Hepatocyte (in vitro differentiated cells): Measurements from ENCODE around the gene ZNF564. TPM values are rescaled to one million over a fixed set of nuclear protein-coding genes. Genes with fewer than 3 reads are reported as not detected.
A peak's percentile ranks its signal among the peaks of the same experiment; 100 is the strongest.

Experiments used
- DNase-seq: peaks from one replicate; pipeline ENCODE4 v3.0.0-alpha.2; 2016; ENCODE audit warnings: low spot score
- H2AFZ ChIP-seq: fragments of 200-600 bp; sonication (generic); 2 replicates; pipeline ENCODE4 v1.6.0; 2016; ENCODE audit warnings: antibody characterized with exemption, mild to moderate bottlenecking
- H3K27ac ChIP-seq: fragments of 200-600 bp; sonication (generic); 2 replicates; pipeline ENCODE4 v1.5.1; 2016; ENCODE audit warnings: mild to moderate bottlenecking
- H3K27me3 ChIP-seq: fragments of 200-600 bp; sonication (generic); 2 replicates; pipeline ENCODE4 v1.6.1; 2016
- H3K36me3 ChIP-seq: fragments of 200-600 bp; sonication (generic); replicated peaks from 2 replicates; pipeline ENCODE4 v1.5.1; 2016; ENCODE audit warnings: low read depth; ENCODE audit not compliant: insufficient read depth
- H3K4me1 ChIP-seq: fragments of 200-600 bp; sonication (generic); 2 replicates; pipeline ENCODE4 v1.5.1; 2016; ENCODE audit warnings: mild to moderate bottlenecking, moderate library complexity; ENCODE audit not compliant: insufficient read depth
- H3K4me2 ChIP-seq: fragments of 200-600 bp; sonication (generic); 2 replicates; pipeline ENCODE4 v1.6.0; 2016
- H3K4me3 ChIP-seq: fragments of 200-600 bp; sonication (generic); 2 replicates; pipeline ENCODE4 v1.5.1; 2016; ENCODE audit warnings: mild to moderate bottlenecking
- H3K79me2 ChIP-seq: fragments of 200-600 bp; sonication (generic); 2 replicates; pipeline ENCODE4 v1.6.0; 2017; ENCODE audit warnings: mild to moderate bottlenecking
- H3K9me2 ChIP-seq: fragments of 200-600 bp; sonication (generic); replicated peaks from 2 replicates; pipeline ENCODE4 v1.6.0; 2017; ENCODE audit warnings: mild to moderate bottlenecking; ENCODE audit not compliant: insufficient read depth
- H3K9me3 ChIP-seq: fragments of 200-600 bp; sonication (generic); 2 replicates; pipeline ENCODE4 v1.5.1; 2016; ENCODE audit warnings: low read depth, mild to moderate bottlenecking
- H4K20me1 ChIP-seq: fragments of 200-600 bp; sonication (generic); 2 replicates; pipeline ENCODE4 v1.6.0; 2016; ENCODE audit warnings: mild to moderate bottlenecking; ENCODE audit not compliant: insufficient read depth, poor library complexity, severe bottlenecking
- EZH2 ChIP-seq: fragments of 200-600 bp; sonication (generic); IDR thresholded peaks from 2 replicates; pipeline ENCODE4 v1.6.1; 2016; ENCODE audit warnings: antibody characterized with exemption, mild to moderate bottlenecking, borderline replicate concordance
- EZH2phosphoT487 ChIP-seq: fragments of 200-600 bp; sonication (generic); IDR thresholded peaks from one replicate; pipeline ENCODE4 v1.6.1; 2018; ENCODE audit warnings: antibody characterized with exemption, mild to moderate bottlenecking, low read depth, moderate library complexity; ENCODE audit not compliant: unreplicated experiment, severe bottlenecking
- WGBS: methylation state at CpG from one replicate; pipeline ENCODE4 v1.1.6; 2016; ENCODE audit warnings: low lambda C conversion rate; ENCODE audit errors: missing lambda C conversion rate; 5-methylcytosine and 5-hydroxymethylcytosine counted together
- polyA plus RNA-seq: library from polyadenylated mRNA; unstranded; fragments of >200 nt; fragmentation: Nextera tagmentation; extraction: Ambion mirVana; gene quantifications from 2 replicates; pipeline ENCODE4 v1.2.1, GENCODE V29; 2016
- total RNA-seq: library from RNA; depleted of rRNA; stranded (reverse); fragments of >200 nt; gene quantifications from 2 replicates; pipeline ENCODE4 v1.2.3, GENCODE V29; 2014
- TF ChIP-seq, protein P1 (sequence below): fragments of 200-600 bp; sonication (generic); IDR thresholded peaks from 2 replicates; pipeline ENCODE4 v1.5.1; 2016; ENCODE audit warnings: antibody characterized with exemption, mild to moderate bottlenecking; ENCODE audit not compliant: poor library complexity

ZNF564 gene
- total and polyA plus RNA-seq, 2 experiments from 2014 or later, result 5.0 to 10.7 TPM

DNA sequence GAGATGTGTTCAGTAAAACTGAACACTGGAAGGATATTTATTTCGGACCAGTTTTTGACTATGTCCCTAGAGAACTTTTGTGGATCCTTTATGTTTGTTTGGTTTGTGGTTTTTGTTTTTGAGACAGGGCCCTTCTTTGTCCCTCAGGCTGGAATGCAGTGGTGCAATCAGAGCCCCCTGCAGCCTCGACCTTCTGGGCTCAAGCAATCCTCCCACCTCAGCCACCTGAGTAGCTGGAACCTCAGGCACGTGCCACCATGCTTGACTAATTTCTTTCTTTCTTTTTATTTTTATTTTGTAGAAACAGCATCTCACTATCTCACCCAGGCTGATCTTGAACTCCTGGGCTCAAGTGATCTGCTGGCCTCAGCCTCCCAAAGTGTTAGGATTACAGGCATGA lies 65.7 kb downstream of the ZNF564 start:
- whole genome bisulfite sequencing, result 71% methylated on average over 3 of the region's 3 CpGs
- no peaks in the 10 kb centered on the region for H3K27me3 ChIP-seq
- no peak overlapping the region for H3K4me3 ChIP-seq
- H3K36me3 ChIP-seq, result no peaks in the 10 kb centered on the region
- H3K4me2 ChIP-seq, result peak overlapping the region; percentile 84
- TF ChIP-seq EZH2phosphoT487, result no peak
- TF ChIP-seq, protein P1, sequence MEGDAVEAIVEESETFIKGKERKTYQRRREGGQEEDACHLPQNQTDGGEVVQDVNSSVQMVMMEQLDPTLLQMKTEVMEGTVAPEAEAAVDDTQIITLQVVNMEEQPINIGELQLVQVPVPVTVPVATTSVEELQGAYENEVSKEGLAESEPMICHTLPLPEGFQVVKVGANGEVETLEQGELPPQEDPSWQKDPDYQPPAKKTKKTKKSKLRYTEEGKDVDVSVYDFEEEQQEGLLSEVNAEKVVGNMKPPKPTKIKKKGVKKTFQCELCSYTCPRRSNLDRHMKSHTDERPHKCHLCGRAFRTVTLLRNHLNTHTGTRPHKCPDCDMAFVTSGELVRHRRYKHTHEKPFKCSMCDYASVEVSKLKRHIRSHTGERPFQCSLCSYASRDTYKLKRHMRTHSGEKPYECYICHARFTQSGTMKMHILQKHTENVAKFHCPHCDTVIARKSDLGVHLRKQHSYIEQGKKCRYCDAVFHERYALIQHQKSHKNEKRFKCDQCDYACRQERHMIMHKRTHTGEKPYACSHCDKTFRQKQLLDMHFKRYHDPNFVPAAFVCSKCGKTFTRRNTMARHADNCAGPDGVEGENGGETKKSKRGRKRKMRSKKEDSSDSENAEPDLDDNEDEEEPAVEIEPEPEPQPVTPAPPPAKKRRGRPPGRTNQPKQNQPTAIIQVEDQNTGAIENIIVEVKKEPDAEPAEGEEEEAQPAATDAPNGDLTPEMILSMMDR, result no peak
- TF ChIP-seq EZH2, result no peak
- no peak for DNase-seq
- H3K9me2 ChIP-seq, result no peaks in the 10 kb centered on the region
- H3K4me1 ChIP-seq, result peaks cover 6% of the 10 kb centered on the region
- no peaks in the 10 kb centered on the region for H3K9me3 ChIP-seq
- peaks cover 3% of the 10 kb centered on the region for H4K20me1 ChIP-seq
- peak overlapping the region; percentile 95 for H2AFZ ChIP-seq
- H3K79me2 ChIP-seq, result peaks cover 37% of the 10 kb centered on the region
- H3K27ac ChIP-seq, result peak overlapping the region; percentile 92

DNA sequence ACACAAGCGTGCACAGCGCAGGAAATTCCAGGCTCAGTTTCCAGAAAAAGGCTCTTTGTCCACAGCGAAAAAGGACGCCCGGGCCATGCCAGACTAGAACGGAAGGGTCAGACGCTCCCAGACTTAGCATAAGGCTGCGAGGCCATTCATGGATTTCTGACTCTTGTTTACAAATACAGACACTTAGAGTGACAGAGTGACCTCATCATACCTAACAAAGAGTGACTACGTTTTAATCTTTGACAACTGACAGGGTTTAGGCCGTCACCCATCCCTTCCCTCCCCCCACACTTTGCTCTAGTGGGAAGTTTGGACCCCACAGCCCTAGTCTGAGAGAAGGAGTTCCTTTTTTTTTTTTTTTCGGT lies 66.2 kb downstream of the ZNF564 start:
- TF ChIP-seq, protein P1, result no peak
- TF ChIP-seq EZH2phosphoT487, result no peak
- no peak for TF ChIP-seq EZH2
- 9% methylated on average over 11 of the region's 11 CpGs for WGBS

DNA sequence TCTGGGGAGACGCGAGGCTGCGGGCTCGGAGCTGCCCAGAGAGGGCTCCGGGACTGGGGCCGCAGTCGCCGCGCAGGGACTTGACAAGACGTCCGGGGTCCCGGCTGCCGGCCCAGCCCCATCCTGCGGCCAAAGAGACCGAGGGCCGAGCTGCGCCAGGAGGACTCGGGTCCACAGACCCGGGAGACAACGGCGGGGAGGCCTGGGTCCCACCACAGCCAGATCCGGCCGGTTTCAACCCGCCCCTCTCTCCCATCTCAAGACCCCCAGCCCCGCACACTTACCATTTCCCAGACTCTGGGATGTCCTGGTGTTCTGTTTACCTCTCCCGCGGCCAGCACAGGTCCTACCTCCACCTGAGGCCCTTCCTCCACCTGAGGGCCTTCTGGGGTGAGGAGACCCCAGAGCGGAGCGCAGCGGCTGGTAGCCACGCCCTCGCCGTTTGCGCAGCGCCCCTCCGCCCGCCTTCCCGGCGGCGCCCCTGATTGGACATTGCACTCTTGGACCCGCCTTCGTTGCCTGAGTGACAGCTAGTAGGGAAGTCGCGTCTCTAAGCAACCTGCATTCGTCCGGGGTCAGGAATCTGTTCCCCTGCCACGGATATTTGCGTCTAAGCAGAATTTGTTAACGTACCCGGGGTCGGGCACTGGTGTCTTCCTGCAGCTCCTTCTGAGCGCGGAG lies 66.8 kb downstream of the ZNF564 start, which contains the start of gene ZNF709:
Gene ZNF709, minus strand, starts transcription at position 446 of the 681 bp plus-strand sequence. Its CDS starts 159 bp downstream, at position 287.
- H3K4me2 ChIP-seq, result peak within 1 kb of the TSS; percentile 84
- H3K4me1 ChIP-seq, result peaks cover 6% of the 10 kb centered on the region
- peaks cover 3% of the 10 kb centered on the region for H4K20me1 ChIP-seq
- peaks cover 48% of the 10 kb centered on the region for H3K79me2 ChIP-seq
- peak within 1 kb of the TSS; percentile 92 for H3K4me3 ChIP-seq
- no peaks in the 10 kb centered on the region for H3K9me2 ChIP-seq
- H3K36me3 ChIP-seq, result no peaks in the 10 kb centered on the region
- no peak for TF ChIP-seq EZH2phosphoT487
- TF ChIP-seq EZH2, result no peak
- TF ChIP-seq, protein P1, result no peak
- peak; percentile 95 for DNase-seq
- H3K9me3 ChIP-seq, result no peaks in the 10 kb centered on the region
- H2AFZ ChIP-seq, result peak within 1 kb of the TSS; percentile 95
- peak within 1 kb of the TSS; percentile 92 for H3K27ac ChIP-seq
- under 1% methylated on average over 39 of the region's 53 CpGs for WGBS
- no peaks in the 10 kb centered on the region for H3K27me3 ChIP-seq

More for the DNA sequence above, 66.2 kb downstream of the ZNF564 start:
- peaks cover 3% of the 10 kb centered on the region for H4K20me1 ChIP-seq
- no peaks in the 10 kb centered on the region for H3K9me3 ChIP-seq
- H3K36me3 ChIP-seq, result no peaks in the 10 kb centered on the region
- no peaks in the 10 kb centered on the region for H3K27me3 ChIP-seq
- no peaks in the 10 kb centered on the region for H3K9me2 ChIP-seq
- H3K4me1 ChIP-seq, result peaks cover 6% of the 10 kb centered on the region
- peak overlapping the region; percentile 92 for H3K27ac ChIP-seq
- H3K79me2 ChIP-seq, result peaks cover 42% of the 10 kb centered on the region
- H3K4me2 ChIP-seq, result peak overlapping the region; percentile 84
- no peak for DNase-seq
- peak overlapping the region; percentile 92 for H3K4me3 ChIP-seq
- H2AFZ ChIP-seq, result peak overlapping the region; percentile 95
